ENCODE results near the gene BATF.
"Not testable (repeated sequence)": the region's sequence is repeated elsewhere in the genome, so short reads cannot be mapped to it uniquely, and the experiment has no call there.

DNA sequence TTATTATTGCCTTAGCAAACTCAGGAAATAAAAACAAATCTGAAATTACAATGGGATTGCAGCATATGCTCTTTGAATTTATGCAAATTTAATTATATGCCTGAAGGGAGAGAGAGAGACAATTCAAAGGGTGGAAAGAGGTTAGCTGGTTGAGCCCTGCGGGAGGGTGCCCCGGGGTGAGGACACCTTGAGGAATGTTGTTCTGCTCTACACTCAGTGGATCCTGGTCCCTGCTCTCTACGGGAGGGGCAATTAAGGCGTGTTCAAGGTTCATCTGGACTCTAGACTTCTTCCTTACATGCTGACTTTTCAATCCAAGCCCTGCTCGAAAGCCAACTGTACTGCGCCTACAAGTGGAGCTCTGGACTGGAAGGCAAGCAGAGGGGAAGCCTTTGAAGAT lies 48.1 kb upstream of the BATF start:
- TF ChIP-seq ZNF549 (tag by site-specific recombination; IDR thresholded peaks at IDR 0.05); ZNF629 (tag by site-specific recombination; IDR thresholded peaks at IDR 0.05); KLF7 (tag by site-specific recombination; IDR thresholded peaks at IDR 0.05; ENCODE audit: borderline replicate concordance): not testable (repeated sequence)
- TF ChIP-seq, protein P1, sequence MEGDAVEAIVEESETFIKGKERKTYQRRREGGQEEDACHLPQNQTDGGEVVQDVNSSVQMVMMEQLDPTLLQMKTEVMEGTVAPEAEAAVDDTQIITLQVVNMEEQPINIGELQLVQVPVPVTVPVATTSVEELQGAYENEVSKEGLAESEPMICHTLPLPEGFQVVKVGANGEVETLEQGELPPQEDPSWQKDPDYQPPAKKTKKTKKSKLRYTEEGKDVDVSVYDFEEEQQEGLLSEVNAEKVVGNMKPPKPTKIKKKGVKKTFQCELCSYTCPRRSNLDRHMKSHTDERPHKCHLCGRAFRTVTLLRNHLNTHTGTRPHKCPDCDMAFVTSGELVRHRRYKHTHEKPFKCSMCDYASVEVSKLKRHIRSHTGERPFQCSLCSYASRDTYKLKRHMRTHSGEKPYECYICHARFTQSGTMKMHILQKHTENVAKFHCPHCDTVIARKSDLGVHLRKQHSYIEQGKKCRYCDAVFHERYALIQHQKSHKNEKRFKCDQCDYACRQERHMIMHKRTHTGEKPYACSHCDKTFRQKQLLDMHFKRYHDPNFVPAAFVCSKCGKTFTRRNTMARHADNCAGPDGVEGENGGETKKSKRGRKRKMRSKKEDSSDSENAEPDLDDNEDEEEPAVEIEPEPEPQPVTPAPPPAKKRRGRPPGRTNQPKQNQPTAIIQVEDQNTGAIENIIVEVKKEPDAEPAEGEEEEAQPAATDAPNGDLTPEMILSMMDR (tag by site-specific recombination; IDR thresholded peaks at IDR 0.05) = not testable (repeated sequence)
- TF ChIP-seq, protein P2, sequence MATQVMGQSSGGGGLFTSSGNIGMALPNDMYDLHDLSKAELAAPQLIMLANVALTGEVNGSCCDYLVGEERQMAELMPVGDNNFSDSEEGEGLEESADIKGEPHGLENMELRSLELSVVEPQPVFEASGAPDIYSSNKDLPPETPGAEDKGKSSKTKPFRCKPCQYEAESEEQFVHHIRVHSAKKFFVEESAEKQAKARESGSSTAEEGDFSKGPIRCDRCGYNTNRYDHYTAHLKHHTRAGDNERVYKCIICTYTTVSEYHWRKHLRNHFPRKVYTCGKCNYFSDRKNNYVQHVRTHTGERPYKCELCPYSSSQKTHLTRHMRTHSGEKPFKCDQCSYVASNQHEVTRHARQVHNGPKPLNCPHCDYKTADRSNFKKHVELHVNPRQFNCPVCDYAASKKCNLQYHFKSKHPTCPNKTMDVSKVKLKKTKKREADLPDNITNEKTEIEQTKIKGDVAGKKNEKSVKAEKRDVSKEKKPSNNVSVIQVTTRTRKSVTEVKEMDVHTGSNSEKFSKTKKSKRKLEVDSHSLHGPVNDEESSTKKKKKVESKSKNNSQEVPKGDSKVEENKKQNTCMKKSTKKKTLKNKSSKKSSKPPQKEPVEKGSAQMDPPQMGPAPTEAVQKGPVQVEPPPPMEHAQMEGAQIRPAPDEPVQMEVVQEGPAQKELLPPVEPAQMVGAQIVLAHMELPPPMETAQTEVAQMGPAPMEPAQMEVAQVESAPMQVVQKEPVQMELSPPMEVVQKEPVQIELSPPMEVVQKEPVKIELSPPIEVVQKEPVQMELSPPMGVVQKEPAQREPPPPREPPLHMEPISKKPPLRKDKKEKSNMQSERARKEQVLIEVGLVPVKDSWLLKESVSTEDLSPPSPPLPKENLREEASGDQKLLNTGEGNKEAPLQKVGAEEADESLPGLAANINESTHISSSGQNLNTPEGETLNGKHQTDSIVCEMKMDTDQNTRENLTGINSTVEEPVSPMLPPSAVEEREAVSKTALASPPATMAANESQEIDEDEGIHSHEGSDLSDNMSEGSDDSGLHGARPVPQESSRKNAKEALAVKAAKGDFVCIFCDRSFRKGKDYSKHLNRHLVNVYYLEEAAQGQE (tag by site-specific recombination; IDR thresholded peaks at IDR 0.05) = not testable (repeated sequence)
